GM20000 (cell line): ENCODE results near the gene MOV10L1.

Experiments
- DNase-seq: peaks from one replicate; pipeline ENCODE4 v3.0.0; 2012; ENCODE audit warnings: low spot score
- TF ChIP-seq, protein P1 (sequence below): IDR thresholded peaks from 2 replicates; pipeline ENCODE4 v1.5.1; 2012; ENCODE audit warnings: mild to moderate bottlenecking, control low read depth; ENCODE audit errors: extremely low read depth, missing control alignments

The MOV10L1 gene

DNA sequence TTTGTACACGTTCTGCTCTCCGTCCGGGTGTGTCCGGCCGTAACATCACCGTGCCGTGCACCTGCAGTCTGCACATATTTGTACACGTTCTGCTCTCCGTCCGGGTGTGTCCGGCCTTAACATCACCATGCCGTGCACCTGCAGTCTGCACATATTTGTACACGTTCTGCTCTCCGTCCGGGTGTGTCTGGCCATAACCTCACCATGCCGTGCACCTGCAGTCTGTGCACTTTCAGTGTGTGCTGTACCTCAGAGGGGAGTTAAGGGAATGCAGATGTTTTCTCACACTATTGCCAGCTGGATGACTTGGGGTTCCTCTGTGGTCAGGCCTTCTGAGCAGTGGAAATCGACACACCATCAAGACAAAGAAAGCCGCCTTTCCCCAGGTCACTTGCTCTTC is 35.9 kb upstream of the MOV10L1 start:
- DNase-seq: no peak
- TF ChIP-seq, protein P1, sequence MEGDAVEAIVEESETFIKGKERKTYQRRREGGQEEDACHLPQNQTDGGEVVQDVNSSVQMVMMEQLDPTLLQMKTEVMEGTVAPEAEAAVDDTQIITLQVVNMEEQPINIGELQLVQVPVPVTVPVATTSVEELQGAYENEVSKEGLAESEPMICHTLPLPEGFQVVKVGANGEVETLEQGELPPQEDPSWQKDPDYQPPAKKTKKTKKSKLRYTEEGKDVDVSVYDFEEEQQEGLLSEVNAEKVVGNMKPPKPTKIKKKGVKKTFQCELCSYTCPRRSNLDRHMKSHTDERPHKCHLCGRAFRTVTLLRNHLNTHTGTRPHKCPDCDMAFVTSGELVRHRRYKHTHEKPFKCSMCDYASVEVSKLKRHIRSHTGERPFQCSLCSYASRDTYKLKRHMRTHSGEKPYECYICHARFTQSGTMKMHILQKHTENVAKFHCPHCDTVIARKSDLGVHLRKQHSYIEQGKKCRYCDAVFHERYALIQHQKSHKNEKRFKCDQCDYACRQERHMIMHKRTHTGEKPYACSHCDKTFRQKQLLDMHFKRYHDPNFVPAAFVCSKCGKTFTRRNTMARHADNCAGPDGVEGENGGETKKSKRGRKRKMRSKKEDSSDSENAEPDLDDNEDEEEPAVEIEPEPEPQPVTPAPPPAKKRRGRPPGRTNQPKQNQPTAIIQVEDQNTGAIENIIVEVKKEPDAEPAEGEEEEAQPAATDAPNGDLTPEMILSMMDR: no peak

DNA sequence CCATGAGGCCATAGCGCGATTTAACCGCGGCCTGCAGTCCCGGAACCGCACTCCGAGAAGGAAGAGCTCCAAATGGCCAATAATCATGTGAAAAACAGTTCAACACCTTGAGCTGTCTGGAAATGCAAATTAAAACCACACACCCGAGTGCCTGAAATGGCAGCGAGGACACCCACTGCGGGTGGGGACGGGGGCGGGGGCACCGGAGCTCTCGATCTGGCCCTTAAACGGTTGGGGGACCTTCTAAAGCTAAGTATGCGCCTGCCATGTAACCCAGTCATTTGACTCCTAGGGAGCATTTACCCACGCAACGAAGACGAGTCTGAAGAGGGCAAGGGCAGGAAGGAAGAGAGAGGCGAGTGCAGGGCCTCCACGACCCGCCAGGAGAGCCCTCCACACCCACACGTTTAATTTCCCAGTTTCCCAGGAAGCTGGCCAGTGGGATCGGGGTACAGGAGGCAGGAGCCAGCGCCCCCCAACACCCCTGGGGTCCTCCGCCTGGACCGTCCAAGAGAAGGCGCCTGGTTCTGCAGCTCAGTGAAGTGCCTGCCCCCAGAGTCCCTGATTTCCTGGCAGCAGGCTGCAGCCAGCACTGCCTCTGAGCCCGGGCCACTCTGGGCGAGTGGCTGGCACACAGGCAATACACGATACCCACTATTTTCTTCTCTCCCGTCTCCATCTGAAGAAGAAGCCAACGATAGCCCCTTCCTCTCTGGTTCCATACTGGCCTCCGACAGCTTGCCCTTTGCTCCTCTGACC is 33.4 kb upstream of the MOV10L1 start:
- TF ChIP-seq, protein P1: no peak
- DNase-seq: peak; percentile 63

DNA sequence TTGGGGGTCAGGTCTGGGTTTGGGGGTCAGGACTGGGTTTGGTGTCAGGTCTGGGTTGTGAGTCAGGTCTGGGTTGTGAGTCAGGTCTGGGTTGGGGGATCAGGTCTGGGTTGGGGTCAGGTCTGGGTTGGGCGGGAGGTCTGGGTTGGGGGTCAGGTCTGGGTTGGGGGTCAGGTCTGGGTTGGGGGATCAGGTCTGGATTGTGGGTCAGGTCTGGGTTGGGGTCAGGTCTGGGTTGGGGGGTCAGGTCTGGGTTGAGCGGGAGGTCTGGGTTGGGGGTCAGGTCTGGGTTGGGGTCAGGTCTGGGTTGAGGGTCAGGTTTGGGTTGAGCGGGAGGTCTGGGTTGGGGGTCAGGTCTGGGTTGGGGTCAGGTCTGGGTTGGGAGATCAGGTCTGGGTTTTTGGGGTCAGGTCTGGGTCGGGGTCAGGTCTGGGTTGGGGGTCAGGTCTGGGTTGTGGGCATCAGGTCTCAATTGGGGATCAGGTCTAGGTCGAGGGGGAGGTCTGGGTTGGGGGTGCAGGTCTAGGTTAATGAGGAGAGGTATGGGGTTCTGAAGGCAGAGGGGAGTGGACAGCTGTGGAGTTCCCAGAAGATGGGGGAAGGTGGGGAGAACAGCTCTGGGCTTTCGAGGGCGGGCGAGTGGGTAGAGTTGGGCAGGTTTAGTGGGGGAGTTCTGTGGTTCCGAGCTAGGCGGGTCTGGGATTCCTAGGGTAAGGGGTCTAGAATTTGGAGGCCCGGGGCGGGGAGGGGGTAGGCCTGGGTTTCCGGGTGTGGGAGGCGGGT is 32.3 kb upstream of the MOV10L1 start:
- TF ChIP-seq, protein P1: no peak

DNA sequence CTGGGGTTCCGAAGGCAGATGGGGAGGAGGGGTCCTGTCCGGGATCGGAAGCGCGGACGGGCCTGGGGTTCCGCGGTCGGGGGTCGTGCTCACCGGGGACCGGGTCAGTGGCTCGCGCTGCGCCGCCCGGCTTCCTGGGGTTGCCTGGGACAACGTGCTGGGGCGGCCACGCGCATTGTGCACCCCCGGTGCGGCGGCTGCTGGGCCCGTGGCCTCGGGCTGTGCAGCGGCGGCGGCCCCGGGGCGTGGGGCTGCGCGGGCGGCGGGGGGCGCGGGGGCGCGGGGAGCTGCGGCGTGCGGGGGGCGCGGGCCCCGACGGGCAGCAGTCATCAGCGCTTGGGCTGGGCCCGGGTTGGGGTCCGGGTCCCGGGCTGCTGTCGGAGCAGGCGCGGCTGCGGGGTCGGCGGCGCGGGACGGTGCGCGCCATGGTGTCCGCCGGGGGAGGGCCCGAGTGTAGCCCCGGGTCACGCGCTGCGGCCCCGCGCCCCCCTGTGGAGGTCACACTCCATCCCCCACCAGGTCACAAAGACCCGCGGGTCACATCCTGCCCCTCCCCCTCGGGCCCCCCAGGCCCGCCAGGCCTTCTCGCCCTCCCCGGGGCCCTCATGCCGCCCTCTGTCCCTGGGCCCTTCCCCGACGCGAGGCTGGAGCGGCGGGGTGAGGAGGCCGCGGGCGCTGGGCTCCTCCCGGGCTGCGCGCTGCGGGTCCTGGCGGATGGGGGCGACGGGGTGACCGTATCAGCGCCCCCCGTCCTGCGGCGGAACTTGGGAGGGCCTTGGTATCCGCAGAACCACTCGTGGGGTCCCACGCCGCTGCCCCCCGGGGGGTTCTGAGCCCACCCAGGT is 31.5 kb upstream of the MOV10L1 start, which contains the start of gene TTLL8:
TTLL8 (minus strand) TSS at position 238 of the 845 bp plus-strand sequence.
- DNase-seq: no peak
- TF ChIP-seq, protein P1: no peak

More for the DNA sequence above, 32.3 kb upstream of the MOV10L1 start:
- no peak for DNase-seq

DNA sequence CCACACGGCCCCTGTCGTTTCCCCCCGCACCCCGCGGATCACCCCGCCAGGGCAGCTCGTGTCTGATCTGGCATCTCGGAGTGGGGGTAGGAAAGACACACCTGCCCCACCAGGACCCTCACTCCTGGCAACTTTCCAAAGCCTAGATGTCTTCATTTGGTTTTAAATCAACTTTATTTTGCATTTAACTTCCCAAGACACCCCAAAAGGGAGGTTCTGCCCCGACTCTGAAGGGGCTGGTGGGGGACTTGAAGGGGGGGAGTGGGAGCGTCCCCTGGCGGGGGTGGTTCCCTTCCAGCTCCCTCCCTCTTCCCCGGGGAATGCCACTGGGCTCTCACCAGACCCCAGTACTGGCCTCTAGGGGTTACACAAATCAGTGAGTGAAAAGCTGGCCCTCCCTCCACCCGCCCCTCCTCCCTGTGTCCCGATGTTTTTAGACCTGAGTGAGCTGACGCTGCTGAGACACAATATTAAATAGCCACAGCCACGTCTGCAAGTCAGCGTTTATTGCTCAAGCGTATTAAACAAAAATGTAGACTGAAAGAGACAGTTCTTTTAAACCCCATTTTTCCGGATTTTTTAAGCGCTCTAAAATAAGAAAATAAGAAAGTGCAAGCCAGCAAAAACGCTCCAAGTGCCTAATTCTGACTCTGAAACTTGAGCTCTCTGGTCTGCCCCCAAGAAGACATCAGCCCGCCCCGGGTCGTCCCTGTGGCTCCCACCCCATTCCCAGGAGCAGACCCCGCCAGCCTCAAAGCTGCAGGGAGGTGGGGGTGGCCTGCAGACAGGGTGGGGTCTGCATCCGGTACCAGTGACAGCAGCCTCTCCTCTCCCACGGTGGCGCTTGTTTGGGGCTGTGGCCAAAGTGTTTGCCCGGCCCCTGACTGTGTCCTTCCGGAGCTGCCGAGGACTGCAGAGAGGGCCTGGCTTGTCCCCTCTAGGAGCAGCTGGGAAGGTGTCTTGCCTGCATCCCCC is 30.6 kb upstream of the MOV10L1 start:
- TF ChIP-seq, protein P1: no peak
- DNase-seq: peak; percentile 63

DNA sequence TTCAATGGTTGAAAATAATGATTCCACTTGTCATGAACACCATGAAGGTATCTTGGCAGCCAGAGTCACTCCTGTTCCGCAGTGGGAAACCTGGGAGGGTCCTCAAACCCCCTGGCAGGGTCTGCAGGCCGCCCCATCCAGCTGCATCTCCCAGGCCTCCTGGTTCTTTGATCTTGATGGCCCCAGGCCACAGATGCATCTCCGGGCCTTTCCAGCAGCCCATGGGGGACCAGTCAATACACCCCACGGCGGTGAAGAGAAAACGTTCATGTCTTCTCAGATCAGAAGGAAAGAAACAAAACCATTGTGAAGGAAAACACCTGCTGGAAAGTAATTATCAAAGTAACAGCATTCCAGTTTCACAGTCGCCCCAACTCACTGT is 29.9 kb upstream of the MOV10L1 start:
- TF ChIP-seq, protein P1: no peak

More for the DNA sequence above, 29.9 kb upstream of the MOV10L1 start:
- no peak for DNase-seq
